GM21367 (cell line): Measurements from ENCODE around the gene ZNF438.
"Not testable (repeated sequence)": the region's sequence is repeated elsewhere in the genome, so short reads cannot be mapped to it uniquely, and the experiment has no call there.

Experiments used
- ATAC-seq: cut with Tn5 transposase; IDR thresholded peaks from one replicate; pipeline ENCODE4 v1.9.1; 2021; ENCODE audit not compliant: unreplicated experiment

ZNF438 gene

GRCh38 chr10:30949218-30949617, 82.4 kb downstream of the ZNF438 start:
- not testable (repeated sequence) for ATAC-seq

GRCh38 chr10:30944005-30944404, 87.7 kb downstream of the ZNF438 start:
- no peak for ATAC-seq

- ATAC-seq: no peak
Observed at GRCh38 chr10:30943451-30943850, 88.2 kb downstream of the ZNF438 start.

- no peak for ATAC-seq
Observed at GRCh38 chr10:30940256-30940655, 91.4 kb downstream of the ZNF438 start.

GRCh38 chr10:30939643-30940251, 91.9 kb downstream of the ZNF438 start:
- ATAC-seq: no peak

GRCh38 chr10:30935078-30935477, 96.6 kb downstream of the ZNF438 start:
- ATAC-seq: no peak

- no peak for ATAC-seq
Observed at GRCh38 chr10:30931094-30931493, 100.6 kb downstream of the ZNF438 start.

- ATAC-seq: no peak
Observed at GRCh38 chr10:30929901-30930520, 101.7 kb downstream of the ZNF438 start.

GRCh38 chr10:30929311-30929729, 102.3 kb downstream of the ZNF438 start:
- not testable (repeated sequence) for ATAC-seq

GRCh38 chr10:30928742-30929141, 102.9 kb downstream of the ZNF438 start:
- no peak for ATAC-seq

GRCh38 chr10:30918651-30919050, 113.0 kb downstream of the ZNF438 start:
- ATAC-seq: no peak

GRCh38 chr10:30917789-30918188, 113.9 kb downstream of the ZNF438 start:
- no peak for ATAC-seq

- ATAC-seq: no peak
Observed at GRCh38 chr10:30917067-30917466, 114.6 kb downstream of the ZNF438 start.

- no peak for ATAC-seq
Observed at GRCh38 chr10:30915146-30915545, 116.5 kb downstream of the ZNF438 start.

- ATAC-seq: no peak
Observed at GRCh38 chr10:30911303-30911863, 120.3 kb downstream of the ZNF438 start.

GRCh38 chr10:30903397-30904138, 128.1 kb downstream of the ZNF438 start:
- ATAC-seq: no peak

- ATAC-seq: no peak
Observed at GRCh38 chr10:30902621-30903396, 128.9 kb downstream of the ZNF438 start.

- not testable (repeated sequence) for ATAC-seq
Observed at GRCh38 chr10:30901487-30901886, 130.2 kb downstream of the ZNF438 start.

- no peak for ATAC-seq
Observed at GRCh38 chr10:30898964-30899363, 132.7 kb downstream of the ZNF438 start.

GRCh38 chr10:30897547-30897946, 134.1 kb downstream of the ZNF438 start:
- ATAC-seq: no peak

- no peak for ATAC-seq
Observed at GRCh38 chr10:30897048-30897447, 134.6 kb downstream of the ZNF438 start.
